ENCODE measurements around the gene FSTL4.

GRCh38 chr5:133370036-133370831, 242.1 kb downstream of the FSTL4 start:
- TF ChIP-seq POLR2AphosphoS5 (IDR thresholded peaks at IDR 0.05): no peak
- TF ChIP-seq, protein P1, sequence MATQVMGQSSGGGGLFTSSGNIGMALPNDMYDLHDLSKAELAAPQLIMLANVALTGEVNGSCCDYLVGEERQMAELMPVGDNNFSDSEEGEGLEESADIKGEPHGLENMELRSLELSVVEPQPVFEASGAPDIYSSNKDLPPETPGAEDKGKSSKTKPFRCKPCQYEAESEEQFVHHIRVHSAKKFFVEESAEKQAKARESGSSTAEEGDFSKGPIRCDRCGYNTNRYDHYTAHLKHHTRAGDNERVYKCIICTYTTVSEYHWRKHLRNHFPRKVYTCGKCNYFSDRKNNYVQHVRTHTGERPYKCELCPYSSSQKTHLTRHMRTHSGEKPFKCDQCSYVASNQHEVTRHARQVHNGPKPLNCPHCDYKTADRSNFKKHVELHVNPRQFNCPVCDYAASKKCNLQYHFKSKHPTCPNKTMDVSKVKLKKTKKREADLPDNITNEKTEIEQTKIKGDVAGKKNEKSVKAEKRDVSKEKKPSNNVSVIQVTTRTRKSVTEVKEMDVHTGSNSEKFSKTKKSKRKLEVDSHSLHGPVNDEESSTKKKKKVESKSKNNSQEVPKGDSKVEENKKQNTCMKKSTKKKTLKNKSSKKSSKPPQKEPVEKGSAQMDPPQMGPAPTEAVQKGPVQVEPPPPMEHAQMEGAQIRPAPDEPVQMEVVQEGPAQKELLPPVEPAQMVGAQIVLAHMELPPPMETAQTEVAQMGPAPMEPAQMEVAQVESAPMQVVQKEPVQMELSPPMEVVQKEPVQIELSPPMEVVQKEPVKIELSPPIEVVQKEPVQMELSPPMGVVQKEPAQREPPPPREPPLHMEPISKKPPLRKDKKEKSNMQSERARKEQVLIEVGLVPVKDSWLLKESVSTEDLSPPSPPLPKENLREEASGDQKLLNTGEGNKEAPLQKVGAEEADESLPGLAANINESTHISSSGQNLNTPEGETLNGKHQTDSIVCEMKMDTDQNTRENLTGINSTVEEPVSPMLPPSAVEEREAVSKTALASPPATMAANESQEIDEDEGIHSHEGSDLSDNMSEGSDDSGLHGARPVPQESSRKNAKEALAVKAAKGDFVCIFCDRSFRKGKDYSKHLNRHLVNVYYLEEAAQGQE (IDR thresholded peaks at IDR 0.05; ENCODE audit: borderline replicate concordance): no peak
- TF ChIP-seq, protein P2, sequence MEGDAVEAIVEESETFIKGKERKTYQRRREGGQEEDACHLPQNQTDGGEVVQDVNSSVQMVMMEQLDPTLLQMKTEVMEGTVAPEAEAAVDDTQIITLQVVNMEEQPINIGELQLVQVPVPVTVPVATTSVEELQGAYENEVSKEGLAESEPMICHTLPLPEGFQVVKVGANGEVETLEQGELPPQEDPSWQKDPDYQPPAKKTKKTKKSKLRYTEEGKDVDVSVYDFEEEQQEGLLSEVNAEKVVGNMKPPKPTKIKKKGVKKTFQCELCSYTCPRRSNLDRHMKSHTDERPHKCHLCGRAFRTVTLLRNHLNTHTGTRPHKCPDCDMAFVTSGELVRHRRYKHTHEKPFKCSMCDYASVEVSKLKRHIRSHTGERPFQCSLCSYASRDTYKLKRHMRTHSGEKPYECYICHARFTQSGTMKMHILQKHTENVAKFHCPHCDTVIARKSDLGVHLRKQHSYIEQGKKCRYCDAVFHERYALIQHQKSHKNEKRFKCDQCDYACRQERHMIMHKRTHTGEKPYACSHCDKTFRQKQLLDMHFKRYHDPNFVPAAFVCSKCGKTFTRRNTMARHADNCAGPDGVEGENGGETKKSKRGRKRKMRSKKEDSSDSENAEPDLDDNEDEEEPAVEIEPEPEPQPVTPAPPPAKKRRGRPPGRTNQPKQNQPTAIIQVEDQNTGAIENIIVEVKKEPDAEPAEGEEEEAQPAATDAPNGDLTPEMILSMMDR (IDR thresholded peaks at IDR 0.05; ENCODE audit: poor library complexity, severe bottlenecking): no peak

Measured in neural cell (in vitro differentiated cells).